22Rv1 (cell line): ENCODE measurements around the gene TMEM87B.

Experiments
- H3K27ac ChIP-seq: fragments of 450-650 bp; 2 replicates; pipeline ENCODE4 v1.5.1; 2017
- ZFX ChIP-seq: fragments of 450-650 bp; IDR thresholded peaks from 2 replicates; pipeline ENCODE4 v1.6.1; 2017; ENCODE audit warnings: antibody characterized with exemption, borderline replicate concordance
- TF ChIP-seq, protein P1 (sequence below): fragments of 450-650 bp; IDR thresholded peaks from 2 replicates; pipeline ENCODE4 v1.5.1; 2017; ENCODE audit warnings: mild to moderate bottlenecking

Gene TMEM87B

DNA sequence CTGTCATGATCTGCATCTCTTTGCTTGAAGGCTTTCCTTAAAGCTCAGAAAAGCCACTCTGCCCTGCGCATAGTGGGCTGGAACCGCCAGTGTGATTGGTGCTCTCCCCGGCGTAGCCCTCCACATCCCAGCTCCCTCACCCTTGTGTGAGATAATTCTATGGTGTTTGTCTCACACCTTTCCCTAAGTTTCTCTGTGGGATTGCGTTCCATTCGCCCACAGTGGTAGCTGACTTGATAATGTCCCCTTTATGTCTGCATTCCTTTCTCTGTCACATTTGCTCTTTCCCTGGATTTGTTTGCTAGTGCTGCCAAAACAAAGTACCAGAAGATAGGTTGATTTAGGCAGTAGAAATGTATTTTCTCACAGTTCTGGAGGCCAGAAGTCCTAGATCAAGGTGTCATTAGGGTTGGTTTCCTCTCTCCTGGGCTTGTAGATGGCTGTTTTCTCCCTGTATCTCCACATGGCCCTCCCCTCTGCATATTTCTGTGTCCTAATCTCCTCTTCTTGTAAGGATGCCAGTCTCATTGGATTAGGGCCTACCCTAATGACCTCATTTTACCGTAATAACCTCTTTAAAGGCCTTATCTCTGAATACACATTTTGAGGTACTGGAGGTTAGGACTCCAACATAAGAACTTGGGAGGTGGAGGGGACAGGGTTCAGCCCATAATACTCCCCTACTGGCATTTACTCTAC is 7.4 kb upstream of the TMEM87B start:
- H3K27ac ChIP-seq = no peak overlapping the region
- TF ChIP-seq, protein P1, sequence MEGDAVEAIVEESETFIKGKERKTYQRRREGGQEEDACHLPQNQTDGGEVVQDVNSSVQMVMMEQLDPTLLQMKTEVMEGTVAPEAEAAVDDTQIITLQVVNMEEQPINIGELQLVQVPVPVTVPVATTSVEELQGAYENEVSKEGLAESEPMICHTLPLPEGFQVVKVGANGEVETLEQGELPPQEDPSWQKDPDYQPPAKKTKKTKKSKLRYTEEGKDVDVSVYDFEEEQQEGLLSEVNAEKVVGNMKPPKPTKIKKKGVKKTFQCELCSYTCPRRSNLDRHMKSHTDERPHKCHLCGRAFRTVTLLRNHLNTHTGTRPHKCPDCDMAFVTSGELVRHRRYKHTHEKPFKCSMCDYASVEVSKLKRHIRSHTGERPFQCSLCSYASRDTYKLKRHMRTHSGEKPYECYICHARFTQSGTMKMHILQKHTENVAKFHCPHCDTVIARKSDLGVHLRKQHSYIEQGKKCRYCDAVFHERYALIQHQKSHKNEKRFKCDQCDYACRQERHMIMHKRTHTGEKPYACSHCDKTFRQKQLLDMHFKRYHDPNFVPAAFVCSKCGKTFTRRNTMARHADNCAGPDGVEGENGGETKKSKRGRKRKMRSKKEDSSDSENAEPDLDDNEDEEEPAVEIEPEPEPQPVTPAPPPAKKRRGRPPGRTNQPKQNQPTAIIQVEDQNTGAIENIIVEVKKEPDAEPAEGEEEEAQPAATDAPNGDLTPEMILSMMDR = no peak
- no peak for TF ChIP-seq ZFX

DNA sequence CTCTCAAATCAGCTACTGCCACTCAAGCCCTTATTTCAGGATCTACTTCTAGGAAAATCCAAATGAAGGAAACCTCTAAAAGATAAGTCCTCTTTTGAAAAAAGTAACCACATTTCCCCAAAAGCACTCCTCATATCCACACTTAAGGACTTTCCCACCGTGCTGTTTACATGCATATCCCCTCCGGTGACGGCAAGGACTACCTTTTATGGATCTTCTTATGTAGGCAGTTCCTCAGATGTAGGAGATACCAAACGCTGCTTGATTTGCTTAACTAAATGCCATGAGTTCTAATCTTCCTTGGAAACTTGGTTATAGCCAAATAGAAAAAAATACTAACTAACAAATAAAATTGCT is 6.9 kb upstream of the TMEM87B start:
- H3K27ac ChIP-seq = no peak overlapping the region
- no peak for TF ChIP-seq ZFX
- TF ChIP-seq, protein P1 = no peak

DNA sequence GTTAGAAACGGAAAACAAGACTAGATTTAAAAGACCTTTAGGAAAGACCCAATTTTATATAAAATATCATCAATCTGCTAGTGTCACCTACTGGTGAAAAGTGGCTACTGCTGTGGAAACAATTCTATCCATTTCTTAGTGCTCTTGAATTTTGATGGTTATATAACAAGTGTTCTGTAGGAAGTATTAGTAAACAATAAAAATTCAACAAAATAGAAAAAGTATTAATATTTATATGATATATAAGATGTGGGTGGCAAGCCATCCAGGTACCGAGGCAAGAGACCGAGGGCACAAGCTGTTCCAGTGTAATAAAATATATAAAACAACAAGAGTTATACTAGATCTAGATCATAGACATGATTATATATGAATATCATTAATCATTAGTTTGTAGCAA is 6.2 kb upstream of the TMEM87B start:
- TF ChIP-seq ZFX = no peak
- TF ChIP-seq, protein P1 = peak; percentile 87
- H3K27ac ChIP-seq = no peak overlapping the region

DNA sequence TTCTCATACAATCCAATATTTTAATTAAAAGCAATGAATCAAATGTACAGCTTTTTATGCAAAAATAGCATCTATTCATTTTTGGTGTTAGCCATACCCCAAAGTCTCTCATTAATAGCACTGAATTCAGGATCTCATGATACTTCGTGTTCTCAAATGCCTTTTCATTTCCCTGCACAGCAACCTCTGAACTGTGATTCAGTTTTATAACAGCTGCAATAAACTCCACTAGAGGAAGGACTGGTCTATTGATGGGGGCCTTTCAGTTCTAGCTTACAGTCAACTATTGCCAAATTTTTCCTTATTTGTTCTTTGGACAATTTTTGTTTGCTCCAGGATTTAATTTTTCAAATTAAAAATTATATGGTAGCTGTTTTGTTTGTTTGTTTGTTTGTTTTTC is 4.8 kb upstream of the TMEM87B start:
- TF ChIP-seq, protein P1 = no peak
- TF ChIP-seq ZFX = no peak

DNA sequence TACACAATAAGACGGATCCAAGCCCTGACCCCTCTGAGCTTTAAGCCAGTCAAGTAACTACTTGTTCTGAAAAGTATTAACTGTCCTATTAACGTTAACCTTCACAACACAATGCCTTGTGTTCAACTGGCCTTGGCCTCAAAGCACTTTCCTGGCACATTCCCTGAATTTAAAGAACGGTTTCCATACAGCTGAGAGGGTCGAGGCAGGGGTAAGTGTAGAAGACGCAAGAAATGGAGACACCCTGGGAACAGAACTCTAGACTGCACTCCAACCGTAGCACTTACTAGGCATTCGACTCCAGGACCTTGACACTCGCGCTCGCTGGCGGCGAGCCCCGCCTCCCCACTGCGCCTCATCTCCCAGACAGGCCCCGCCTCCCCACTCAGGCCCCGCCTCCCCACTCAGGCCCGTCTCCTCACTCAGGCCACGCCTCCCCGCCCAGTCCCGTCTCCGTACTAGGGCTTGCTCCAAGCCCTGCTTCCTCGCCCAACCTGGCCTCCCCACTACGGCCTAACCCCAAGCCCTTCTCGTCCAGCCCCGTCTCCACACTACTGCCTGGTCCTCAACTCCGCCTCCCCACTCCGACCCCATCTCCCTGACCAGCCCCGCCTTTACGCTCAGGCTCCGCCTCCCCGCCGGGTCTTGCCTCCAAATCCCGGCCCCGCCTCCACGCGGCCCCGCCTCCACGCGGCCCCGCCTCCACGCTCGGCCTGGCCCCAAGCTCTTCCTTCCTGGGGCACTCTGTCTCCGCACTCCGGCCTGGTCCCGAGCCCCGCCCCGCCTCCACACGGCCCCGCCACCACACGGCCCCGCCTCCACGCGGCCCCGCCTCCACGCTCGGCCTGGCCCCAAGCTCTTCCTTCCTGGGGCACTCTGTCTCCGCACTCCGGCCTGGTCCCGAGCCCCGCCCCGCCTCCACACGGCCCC is 887 bp upstream of the TMEM87B start:
- TF ChIP-seq, protein P1 = no peak
- no peak for TF ChIP-seq ZFX

More for the DNA sequence above, 4.8 kb upstream of the TMEM87B start:
- no peak overlapping the region for H3K27ac ChIP-seq

DNA sequence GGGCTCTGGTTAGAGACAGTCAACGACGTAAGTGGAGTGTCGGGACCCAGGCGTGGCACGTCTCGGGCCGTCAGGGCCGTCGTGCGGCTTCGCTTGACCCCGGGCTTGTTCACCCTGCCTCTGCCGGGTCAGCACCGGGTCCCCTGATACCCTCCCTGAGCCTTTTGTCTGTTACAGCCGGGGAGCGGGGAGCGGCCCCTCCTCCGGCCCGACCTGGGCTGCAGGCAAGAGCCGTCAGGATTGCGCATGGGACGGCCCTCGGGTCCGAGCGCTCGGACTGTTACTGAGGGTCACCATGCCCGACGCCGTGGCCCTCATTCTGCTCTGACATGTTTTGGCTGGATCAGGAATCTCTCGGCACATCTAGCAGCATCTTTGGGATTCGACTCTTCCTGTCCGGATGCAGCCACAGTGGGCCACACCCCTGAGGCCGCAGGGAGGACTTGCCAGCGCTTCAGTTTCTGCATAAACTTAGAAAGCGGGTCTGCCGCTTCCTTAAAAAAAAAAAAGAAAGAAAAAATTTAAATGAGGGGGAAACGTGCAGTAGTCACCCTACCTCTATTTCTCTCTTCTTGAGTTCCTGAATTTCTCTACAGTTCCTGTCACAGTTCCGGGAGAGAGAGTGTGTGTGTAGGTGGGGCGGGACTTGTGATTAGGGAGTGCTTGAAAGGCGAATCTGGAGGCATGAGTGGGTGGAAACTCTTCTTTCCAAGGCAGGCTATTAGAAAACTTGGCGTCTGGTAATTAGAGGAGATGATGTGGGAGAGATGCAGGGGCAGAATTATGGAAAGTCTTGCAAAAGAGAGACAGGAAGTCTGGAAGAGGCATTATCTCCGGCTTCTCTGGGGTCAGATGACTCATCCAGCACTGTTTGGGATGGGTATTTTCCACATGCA is 909 bp downstream of the TMEM87B start:
- peak overlapping the region; percentile 100 for H3K27ac ChIP-seq
- no peak for TF ChIP-seq ZFX
- TF ChIP-seq, protein P1 = no peak

More for the DNA sequence above, 887 bp upstream of the TMEM87B start:
- H3K27ac ChIP-seq = peak overlapping the region; percentile 82
